DND-41 (cell line): Measurements from ENCODE around the gene PNMA6F.

Source experiments
- EZH2 ChIP-seq: IDR thresholded peaks from 3 replicates; pipeline ENCODE4 v1.6.1; 2012; ENCODE audit warnings: borderline replicate concordance, low read depth, mild to moderate bottlenecking, moderate library complexity, low read length, inconsistent platforms; ENCODE audit not compliant: severe bottlenecking
- TF ChIP-seq, protein P1 (sequence below): IDR thresholded peaks from 2 replicates; pipeline ENCODE4 v1.5.1; 2012; ENCODE audit warnings: borderline replicate concordance, low read length, moderate library complexity, mild to moderate bottlenecking; ENCODE audit not compliant: poor library complexity, severe bottlenecking; ENCODE audit errors: extremely low read depth

DNA sequence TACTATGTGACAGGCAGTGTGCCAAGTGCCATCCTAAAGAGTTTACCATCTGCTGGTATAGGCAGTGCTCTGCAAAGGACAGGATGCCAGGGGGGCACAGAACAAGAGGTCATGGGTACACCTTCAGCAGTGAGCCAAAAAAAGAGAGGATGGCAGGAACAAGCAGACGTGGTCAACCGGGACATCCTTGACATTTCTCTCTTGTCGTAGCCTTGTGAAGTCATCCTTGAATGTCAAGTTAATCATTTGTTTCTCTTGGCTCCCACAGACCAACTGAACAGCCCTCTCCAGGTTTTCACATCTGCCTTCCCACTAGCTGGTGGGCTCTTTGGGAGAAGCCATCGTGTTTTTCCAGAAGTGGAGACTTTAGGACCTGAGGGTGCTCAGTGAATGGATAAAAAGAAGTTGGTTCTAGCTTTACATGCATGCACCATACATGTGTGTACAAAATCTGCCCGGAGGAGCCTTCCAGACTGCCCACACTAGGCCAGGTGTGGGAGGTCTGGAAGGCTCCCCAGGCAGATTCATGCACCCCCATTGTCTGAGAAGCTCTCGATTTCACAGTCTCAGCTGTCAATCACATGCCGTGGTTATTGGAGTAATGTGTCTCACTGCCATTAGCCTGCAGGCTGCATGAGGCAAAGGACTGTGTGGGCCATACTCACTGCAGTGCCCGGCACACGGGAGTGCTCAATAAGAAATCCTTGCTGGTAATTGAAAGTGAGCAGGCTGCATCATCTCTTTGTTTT is 16.4 kb downstream of the PNMA6F start:
- TF ChIP-seq, protein P1, sequence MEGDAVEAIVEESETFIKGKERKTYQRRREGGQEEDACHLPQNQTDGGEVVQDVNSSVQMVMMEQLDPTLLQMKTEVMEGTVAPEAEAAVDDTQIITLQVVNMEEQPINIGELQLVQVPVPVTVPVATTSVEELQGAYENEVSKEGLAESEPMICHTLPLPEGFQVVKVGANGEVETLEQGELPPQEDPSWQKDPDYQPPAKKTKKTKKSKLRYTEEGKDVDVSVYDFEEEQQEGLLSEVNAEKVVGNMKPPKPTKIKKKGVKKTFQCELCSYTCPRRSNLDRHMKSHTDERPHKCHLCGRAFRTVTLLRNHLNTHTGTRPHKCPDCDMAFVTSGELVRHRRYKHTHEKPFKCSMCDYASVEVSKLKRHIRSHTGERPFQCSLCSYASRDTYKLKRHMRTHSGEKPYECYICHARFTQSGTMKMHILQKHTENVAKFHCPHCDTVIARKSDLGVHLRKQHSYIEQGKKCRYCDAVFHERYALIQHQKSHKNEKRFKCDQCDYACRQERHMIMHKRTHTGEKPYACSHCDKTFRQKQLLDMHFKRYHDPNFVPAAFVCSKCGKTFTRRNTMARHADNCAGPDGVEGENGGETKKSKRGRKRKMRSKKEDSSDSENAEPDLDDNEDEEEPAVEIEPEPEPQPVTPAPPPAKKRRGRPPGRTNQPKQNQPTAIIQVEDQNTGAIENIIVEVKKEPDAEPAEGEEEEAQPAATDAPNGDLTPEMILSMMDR, result no peak
- no peak for TF ChIP-seq EZH2
